HG03460 (cell line): Measurements from ENCODE around the gene PFKP.
"Not testable (repeated sequence)": the region's sequence is repeated elsewhere in the genome, so short reads cannot be mapped to it uniquely, and the experiment has no call there.

Experiments used
- ATAC-seq: cut with Tn5 transposase; IDR thresholded peaks from one replicate; pipeline ENCODE4 v1.9.1; 2021; ENCODE audit not compliant: unreplicated experiment

The PFKP gene

GRCh38 chr10:3046981-3047547, 20.3 kb upstream of the PFKP start:
- ATAC-seq: no peak

DNA sequence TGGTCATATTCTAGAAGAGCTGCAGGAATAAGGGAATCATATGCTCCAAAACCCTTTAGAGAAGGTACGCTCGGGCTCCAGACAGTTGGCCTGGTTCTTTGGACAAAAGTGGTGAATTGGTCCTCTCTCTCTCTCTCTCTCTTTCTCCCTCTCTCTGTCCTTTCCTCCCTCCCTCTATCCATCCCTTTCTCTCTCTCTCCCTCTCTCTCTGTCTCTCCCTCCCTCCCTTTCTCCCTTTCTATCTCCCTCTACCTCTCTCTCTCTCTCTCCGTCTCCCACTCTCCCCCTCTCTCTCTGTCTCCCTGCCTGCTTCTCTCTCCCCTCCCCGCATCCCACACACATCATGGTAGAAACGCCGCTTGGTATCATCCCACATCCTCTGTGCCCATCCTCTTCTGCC, 19.8 kb upstream of the PFKP start:
- ATAC-seq: no peak

GRCh38 chr10:3048119-3049019, 19.0 kb upstream of the PFKP start:
- ATAC-seq: no peak

GRCh38 chr10:3051692-3052091, 15.7 kb upstream of the PFKP start:
- ATAC-seq: no peak

DNA sequence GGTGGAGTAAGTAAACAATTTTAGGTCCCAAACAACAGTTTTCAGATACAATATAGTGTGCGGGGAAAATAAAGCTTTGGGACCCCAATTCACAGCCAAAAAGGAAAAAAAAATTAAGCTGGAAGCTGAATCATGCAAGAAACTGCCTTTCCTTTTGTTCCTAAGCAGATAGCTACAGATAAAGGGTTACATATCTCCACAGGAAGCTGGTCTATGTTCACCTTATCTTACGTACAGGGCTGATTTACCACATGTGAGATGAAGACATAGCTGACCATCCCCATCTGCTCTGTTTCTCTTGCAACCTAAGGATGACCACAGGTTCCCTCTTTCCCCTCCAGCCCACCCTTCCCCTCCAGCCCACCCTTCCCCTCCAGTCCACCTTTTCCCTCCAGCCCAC, 14.2 kb upstream of the PFKP start:
- no peak for ATAC-seq

DNA sequence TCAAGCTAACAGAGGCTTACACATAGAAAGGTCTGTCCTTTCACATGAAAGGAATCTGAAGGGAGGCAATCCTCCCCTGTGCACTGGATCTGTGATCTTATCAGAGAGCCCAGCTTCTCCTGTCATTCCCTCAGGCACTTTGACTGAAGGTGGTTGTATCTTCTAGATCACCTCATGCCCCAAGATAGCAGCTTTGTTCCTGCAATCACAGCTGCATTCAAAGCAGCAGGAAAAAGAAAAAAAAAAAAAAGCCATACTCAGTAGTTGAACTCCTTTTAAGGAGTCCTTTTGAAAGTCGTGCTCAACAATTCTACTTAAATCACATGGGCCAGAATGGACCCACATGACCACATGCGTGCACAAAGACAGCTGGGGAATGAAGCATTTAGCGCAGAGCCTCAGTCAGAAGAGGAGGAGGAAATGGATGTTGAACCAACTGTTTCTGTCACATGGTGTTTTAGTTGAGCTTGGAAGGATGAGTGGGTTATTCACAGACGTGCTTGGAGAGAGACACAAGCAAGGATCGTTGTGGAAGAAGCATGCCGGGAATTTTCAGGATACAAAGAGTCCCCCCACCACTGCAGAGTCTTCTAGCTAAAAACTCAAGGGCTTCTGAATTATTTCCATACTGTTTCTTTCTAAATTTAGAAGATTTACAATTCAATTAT, 13.0 kb upstream of the PFKP start:
- no peak for ATAC-seq

- no peak for ATAC-seq
Measured at GRCh38 chr10:3054851-3055199, 12.5 kb upstream of the PFKP start.

DNA sequence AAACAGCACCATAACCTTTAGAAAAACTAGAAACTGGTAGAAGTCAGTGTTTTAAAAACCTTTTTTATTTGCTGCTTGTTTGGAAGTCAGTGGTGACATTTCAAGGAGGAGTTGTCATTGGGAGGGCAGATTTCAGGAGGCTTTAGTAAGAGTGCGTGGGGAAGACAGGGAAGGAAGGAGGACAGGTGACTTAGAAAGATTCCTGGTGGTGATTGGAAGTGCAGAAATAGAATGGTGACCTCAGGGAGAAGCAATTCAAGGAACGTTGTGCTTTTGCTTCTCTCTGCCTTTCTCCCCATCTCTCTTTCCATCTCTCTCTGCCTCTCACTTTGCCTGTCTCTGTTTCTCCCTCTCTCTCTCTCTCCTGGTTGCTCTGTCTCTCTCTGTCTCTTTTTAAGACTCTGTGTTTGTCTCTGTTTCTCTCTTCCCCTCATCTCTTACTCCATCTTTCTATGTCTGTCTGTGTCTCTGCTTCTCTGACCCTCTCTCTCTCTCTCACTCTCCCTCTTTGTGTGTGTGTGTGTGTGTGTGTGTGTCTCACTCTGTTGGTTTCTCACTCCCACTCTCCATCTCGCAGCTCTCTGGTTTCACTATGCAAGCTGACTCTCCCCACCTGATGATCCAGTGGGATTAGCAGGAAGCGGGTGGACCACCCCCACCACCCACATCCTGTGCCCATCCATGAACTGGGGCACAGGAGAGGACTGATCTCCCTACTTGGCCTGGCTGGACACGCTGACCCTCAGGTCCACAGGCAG, 10.9 kb upstream of the PFKP start:
- ATAC-seq: no peak

GRCh38 chr10:3057946-3058345, 9.4 kb upstream of the PFKP start:
- no peak for ATAC-seq

DNA sequence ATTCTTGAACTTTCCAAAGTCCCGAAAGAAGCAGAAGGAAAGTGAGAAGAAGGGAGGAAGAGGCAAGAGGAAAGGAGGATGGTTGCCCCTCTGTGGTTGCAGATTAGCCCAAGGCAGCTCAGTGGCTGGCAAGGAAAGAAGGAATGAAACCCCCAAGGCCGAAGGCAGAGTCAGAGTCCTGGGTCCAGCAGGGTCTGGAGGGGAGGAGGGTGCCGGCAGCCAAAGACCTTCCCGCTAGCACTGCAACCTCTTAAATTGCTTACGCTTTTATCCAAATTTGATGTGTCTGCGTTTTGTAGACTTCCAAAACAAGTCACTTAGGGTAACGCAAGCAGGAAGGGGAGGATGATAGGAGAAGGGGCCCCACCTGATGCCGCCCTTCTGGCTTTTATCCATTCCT, 7.4 kb upstream of the PFKP start:
- no peak for ATAC-seq

DNA sequence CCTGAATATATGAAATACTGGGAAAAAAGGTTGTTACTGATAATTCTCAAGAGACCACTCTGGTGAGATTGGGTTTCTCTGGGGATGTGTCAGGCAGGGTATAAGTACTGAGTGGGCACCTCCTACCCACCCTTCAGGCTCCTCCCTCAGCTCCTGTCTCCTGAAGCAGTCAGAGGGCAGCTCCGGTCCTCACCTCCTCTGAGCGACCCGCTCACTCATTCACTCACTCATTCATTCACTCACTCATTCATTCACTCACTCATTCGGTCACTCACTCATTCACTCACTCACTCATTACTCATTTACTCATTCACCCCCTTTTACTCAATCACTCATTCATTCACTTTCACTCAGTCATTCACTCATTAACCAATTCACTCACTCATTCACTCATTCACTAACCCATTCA, 6.9 kb upstream of the PFKP start:
- no peak for ATAC-seq

DNA sequence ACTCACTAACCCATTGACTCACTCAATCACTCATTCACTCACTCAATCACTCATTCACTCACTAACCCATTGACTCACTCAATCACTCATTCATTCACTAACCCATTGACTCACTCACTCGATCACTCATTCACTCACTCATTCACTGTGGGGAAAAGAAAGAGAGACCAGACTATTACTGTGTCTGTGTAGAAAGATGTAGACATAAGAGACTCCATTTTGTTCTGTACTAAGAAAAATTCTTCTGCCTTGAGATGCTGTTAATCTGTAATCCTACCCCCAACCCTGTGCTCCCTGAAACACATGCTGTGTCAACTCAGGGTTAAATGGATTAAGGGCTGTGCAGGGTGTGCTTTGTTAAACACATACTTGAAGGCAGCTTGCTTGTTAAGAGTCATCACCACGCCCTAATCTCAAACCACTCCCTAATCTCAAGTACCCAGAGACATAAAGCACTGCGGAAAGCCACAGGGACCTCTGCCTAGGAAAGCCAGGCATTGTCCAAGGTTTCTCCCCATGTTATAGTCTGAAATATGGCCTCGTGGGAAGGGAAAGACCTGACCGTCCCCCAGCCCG, 5.9 kb upstream of the PFKP start:
- not testable (repeated sequence) for ATAC-seq

GRCh38 chr10:3062502-3063186, 4.7 kb upstream of the PFKP start:
- no peak for ATAC-seq

DNA sequence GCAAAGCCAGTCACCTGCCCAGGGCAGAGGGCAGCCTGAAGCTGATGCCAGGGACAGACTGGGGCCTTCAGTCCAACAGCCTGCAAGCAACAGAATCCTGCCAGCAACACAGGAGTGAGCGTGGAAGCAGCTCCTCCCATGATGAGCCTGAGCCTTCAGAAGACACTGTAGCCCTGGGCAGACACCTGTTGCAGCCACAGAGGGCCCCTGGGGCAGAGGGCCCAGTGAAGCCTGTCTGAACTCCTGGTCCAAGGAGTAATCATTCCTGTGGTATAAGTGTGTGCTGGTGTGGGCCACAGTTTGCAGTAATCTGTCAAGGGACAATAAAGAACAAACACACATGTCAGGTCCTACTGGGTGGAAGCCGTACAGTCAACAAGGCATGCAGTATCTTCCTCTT, 2.9 kb upstream of the PFKP start:
- ATAC-seq: no peak

- no peak for ATAC-seq
Measured at GRCh38 chr10:3065622-3066021, 1.7 kb upstream of the PFKP start.

- ATAC-seq: no peak
Measured at GRCh38 chr10:3066317-3067117, 831 bp upstream of the PFKP start.

DNA sequence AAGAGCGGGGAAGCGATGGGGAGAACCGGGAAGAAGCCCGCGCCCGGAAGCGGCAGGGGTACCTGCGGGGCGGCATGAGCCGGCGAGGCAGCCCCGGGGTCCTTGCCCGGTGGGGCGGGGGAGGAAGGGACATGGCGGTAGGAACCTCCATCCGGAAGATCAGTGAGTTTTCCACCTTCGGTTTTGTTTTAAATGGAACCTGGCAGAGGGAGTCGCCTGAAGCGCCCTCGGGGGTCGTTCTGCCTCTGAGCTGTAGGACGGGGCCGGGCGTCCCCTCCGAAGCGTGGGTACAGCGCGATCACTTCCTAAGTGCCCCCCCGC, 471 bp downstream of the PFKP start:
- ATAC-seq: peak; percentile 17

- ATAC-seq: peak; percentile 43
Measured at GRCh38 chr10:3068201-3068967, 1.0 kb downstream of the PFKP start.
